IMR-90 (cell line): Measurements from ENCODE around the gene DAB2. TPM values are rescaled to one million over a fixed set of nuclear protein-coding genes. Genes with fewer than 3 reads are reported as not detected.
A peak's percentile ranks its signal among the peaks of the same experiment; 100 is the strongest.

ENCODE experiments used
- ATAC-seq: fragments of 200-7000 bp; cut with Tn5 transposase; 2 replicates; pipeline ENCODE4 v1.9.1; 2020; ENCODE audit warnings: low read depth, mild to moderate bottlenecking, moderate library complexity
- BruUV-seq: library from RNA; stranded (reverse); fragments of 400-500 nt; replicated peaks from 2 replicates; lab custom pipeline; 2021; lab: Mats Ljungman, UMichigan
- CTCF ChIA-PET: fragments of 300-600 bp; formaldehyde crosslinking; extraction: SDS; loops from one replicate; lab custom pipeline; 2021; ENCODE audit warnings: antibody characterized with exemption; lab: Yijun Ruan, JAX
- POLR2A ChIA-PET: fragments of 300-600 bp; sonication (Branson Sonifier 250); formaldehyde crosslinking; loops from one replicate; lab custom pipeline; 2022; ENCODE audit warnings: antibody characterized with exemption; ENCODE audit not compliant: unreplicated experiment; lab: Charles Lee
- DNase-seq: peaks from one replicate; pipeline ENCODE4 v3.0.0; 2013
- H2AFZ ChIP-seq: replicated peaks from 2 replicates; pipeline ENCODE3; 2013; ENCODE audit warnings: low read length, mild to moderate bottlenecking; ENCODE audit not compliant: poor library complexity
- H2AK5ac ChIP-seq: 2 replicates; pipeline ENCODE4 v1.6.1; 2013; ENCODE audit warnings: low read depth, low read length, inconsistent platforms
- H2AK9ac ChIP-seq: replicated peaks from 2 replicates; pipeline ENCODE3; 2013; ENCODE audit warnings: mild to moderate bottlenecking, low read depth, low read length, moderate library complexity; ENCODE audit not compliant: poor library complexity
- H2BK120ac ChIP-seq: 2 replicates; pipeline ENCODE4 v1.6.1; 2013; ENCODE audit warnings: low read depth, low read length, inconsistent platforms
- H2BK15ac ChIP-seq: 3 replicates; pipeline ENCODE4 v1.6.1; 2013; ENCODE audit warnings: low read depth, low read length, inconsistent platforms
- H2BK20ac ChIP-seq: 2 replicates; pipeline ENCODE4 v1.6.1; 2013; ENCODE audit warnings: low read depth, mild to moderate bottlenecking, inconsistent platforms, low read length, moderate library complexity
- H2BK5ac ChIP-seq: 2 replicates; pipeline ENCODE4 v1.6.1; 2013; ENCODE audit warnings: mild to moderate bottlenecking, low read depth, low read length, inconsistent platforms; ENCODE audit not compliant: poor library complexity, severe bottlenecking
- H3K14ac ChIP-seq: replicated peaks from 2 replicates; pipeline ENCODE4 v1.6.1; 2013; ENCODE audit warnings: low read depth, low read length, inconsistent platforms
- H3K18ac ChIP-seq: 2 replicates; pipeline ENCODE4 v1.6.1; 2013; ENCODE audit warnings: low read depth, low read length, control low read depth
- H3K23ac ChIP-seq: 2 replicates; pipeline ENCODE4 v1.6.1; 2013; ENCODE audit warnings: low read depth, low read length, inconsistent platforms
- H3K27ac ChIP-seq: 2 replicates; pipeline ENCODE4 v1.5.1; 2013; ENCODE audit warnings: mild to moderate bottlenecking, control low read depth, low read length; ENCODE audit not compliant: insufficient read depth
- H3K27me3 ChIP-seq: 2 replicates; pipeline ENCODE4 v1.6.1; 2013; ENCODE audit warnings: low read length; ENCODE audit not compliant: control insufficient read depth, insufficient read depth
- H3K36me3 ChIP-seq: 2 replicates; pipeline ENCODE4 v1.6.1; 2013; ENCODE audit warnings: low read length, mixed read lengths; ENCODE audit not compliant: control insufficient read depth, insufficient read depth
- H3K4ac ChIP-seq: 2 replicates; pipeline ENCODE4 v1.6.1; 2013; ENCODE audit warnings: low read depth, low read length, inconsistent platforms
- H3K4me1 ChIP-seq: 2 replicates; pipeline ENCODE4 v1.6.1; 2013; ENCODE audit warnings: low read length, mixed read lengths; ENCODE audit not compliant: control insufficient read depth, insufficient read depth
- H3K4me2 ChIP-seq: 2 replicates; pipeline ENCODE4 v1.6.1; 2013; ENCODE audit warnings: low read depth, mild to moderate bottlenecking, control low read depth, low read length, moderate library complexity
- H3K4me3 ChIP-seq: 2 replicates; pipeline ENCODE4 v1.5.1; 2013; ENCODE audit warnings: low read depth, mild to moderate bottlenecking, control low read depth, low read length, moderate library complexity; ENCODE audit not compliant: insufficient read depth
- H3K56ac ChIP-seq: 2 replicates; pipeline ENCODE4 v1.6.1; 2013; ENCODE audit warnings: low read length, inconsistent platforms; ENCODE audit not compliant: insufficient read depth; ENCODE audit errors: extremely low read depth
- H3K79me1 ChIP-seq, 2 experiments: 2 replicates each; pipeline ENCODE4 v1.6.1; 2013; ENCODE audit warnings: low read length in 2 of 2, inconsistent platforms in 1 of 2, low read depth in 1 of 2
- H3K9ac ChIP-seq: 2 replicates; pipeline ENCODE4 v1.6.1; 2013; ENCODE audit warnings: low read depth, low read length, control low read depth
- H3K9me1 ChIP-seq: 2 replicates; pipeline ENCODE4 v1.6.1; 2013; ENCODE audit warnings: low read length, inconsistent platforms; ENCODE audit not compliant: insufficient read depth
- H3K9me3 ChIP-seq: 2 replicates; pipeline ENCODE4 v1.6.1; 2013; ENCODE audit warnings: low read length; ENCODE audit not compliant: control insufficient read depth, insufficient read depth
- H4K20me1 ChIP-seq: 2 replicates; pipeline ENCODE4 v1.6.1; 2013; ENCODE audit warnings: low read length, inconsistent platforms; ENCODE audit not compliant: insufficient read depth
- H4K5ac ChIP-seq: 2 replicates; pipeline ENCODE4 v1.6.1; 2013; ENCODE audit warnings: mild to moderate bottlenecking, low read depth, low read length, control low read depth
- H4K8ac ChIP-seq, 2 experiments: 2 replicates each; pipeline ENCODE4 v1.6.1; 2013; ENCODE audit warnings: low read depth in 2 of 2, low read length in 2 of 2, control low read depth in 1 of 2, inconsistent platforms in 1 of 2
- H4K91ac ChIP-seq: 2 replicates; pipeline ENCODE4 v1.6.1; 2013; ENCODE audit warnings: low read depth, low read length, inconsistent platforms; ENCODE audit not compliant: insufficient read depth
- BHLHE40 ChIP-seq: fragments of 150-350 bp; IDR thresholded peaks from 2 replicates; pipeline ENCODE4 v1.6.1; 2016; ENCODE audit warnings: mild to moderate bottlenecking, low read depth, low read length
- CHD1 ChIP-seq: IDR thresholded peaks from 2 replicates; pipeline ENCODE4 v1.6.1; 2012; ENCODE audit warnings: low read depth, low read length, improper control_type of control experiment
- MAFK ChIP-seq: IDR thresholded peaks from 2 replicates; pipeline ENCODE4 v1.6.1; 2012; ENCODE audit warnings: low read depth, low read length, improper control_type of control experiment
- WGBS, 2 experiments: methylation state at CpG; one replicate each; pipeline versions ENCODE4 v1.1.5 to v1.1.7; 2013; ENCODE audit warnings: missing lambda C conversion rate in 2 of 2; ENCODE audit not compliant: insufficient read length in 1 of 2; ENCODE audit errors: extremely low coverage in 2 of 2; 5-methylcytosine and 5-hydroxymethylcytosine counted together
- dilution Hi-C: fragments of 300-500 bp; cut with HindIII; formaldehyde crosslinking; loops from one replicate; pipeline ENCODE4 v1.14.3; 2018; ENCODE audit warnings: low sequenced_read_pairs; ENCODE audit not compliant: unreplicated experiment
- in situ Hi-C: fragments of 300-500 bp; cut with MboI; formaldehyde crosslinking; loops from 3 replicates; pipeline ENCODE4 v1.14.3; 2019; ENCODE audit warnings: low sequenced_read_pairs, inconsistent platforms, mixed read lengths
- intact Hi-C: fragments of 100-400 bp; cut with micrococcal nuclease; formaldehyde crosslinking; loops from 2 replicates; pipeline ENCODE4 v1.10.0; 2022
- polyA plus RNA-seq, 3 experiments: library from polyadenylated mRNA; depleted of rRNA; stranded (reverse); fragments of >200 nt; gene quantifications; 2 replicates each; pipeline ENCODE4 v1.2.3, GENCODE V29; 2012; ENCODE audit warnings: low replicate concordance in 1 of 3
- total RNA-seq: library from RNA; depleted of rRNA; stranded (reverse); fragments of >200 nt; gene quantifications from 2 replicates; pipeline ENCODE4 v1.2.3, GENCODE V29; 2012
- TF ChIP-seq, protein P1 (sequence below): fragments of 150-350 bp; IDR thresholded peaks from 2 replicates; pipeline ENCODE4 v1.6.1; 2017; ENCODE audit warnings: mild to moderate bottlenecking, antibody characterized with exemption, low read length, low read depth

The DAB2 gene
- total and polyA plus RNA-seq, 2 of the 4 experiments (the other 2 are of a cell fraction) = 50.0 to 101 TPM

DNA sequence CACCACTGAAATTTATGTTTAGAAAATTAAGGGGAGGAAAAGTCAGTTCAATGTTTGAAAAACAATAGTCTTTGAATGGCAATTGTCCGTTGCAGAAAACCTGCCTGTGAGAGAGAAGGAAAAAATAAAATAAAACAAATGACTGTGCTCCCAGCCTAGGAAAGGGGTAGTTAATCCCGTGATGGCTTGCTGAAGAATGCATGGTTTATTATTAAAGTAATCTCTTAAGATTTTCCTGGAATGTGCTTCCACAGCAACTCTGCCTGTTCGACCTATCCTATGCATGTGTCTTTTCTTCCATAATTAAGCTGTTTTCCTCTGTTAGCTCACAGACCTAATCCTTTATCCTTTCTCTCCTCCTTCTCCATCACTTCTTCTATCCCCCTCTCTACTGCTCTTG is 2.4 kb upstream of the DAB2 start:
- H3K27ac ChIP-seq = peak overlapping the region; percentile 66
- no peak overlapping the region for H2AFZ ChIP-seq
- peak overlapping the region; percentile 61; the same call in 1 of the 2 replicates for H4K5ac ChIP-seq
- peaks cover 3 to 18% of the 10 kb centered on the region in 2 experiments; a peak in 3 of 4 replicates for H3K79me1 ChIP-seq
- peaks cover 2% of the 10 kb centered on the region; the same call in 1 of the 2 replicates for H3K36me3 ChIP-seq
- H3K4me2 ChIP-seq = peak overlapping the region; percentile 73; the same call in 1 of the 2 replicates
- TF ChIP-seq, protein P1, sequence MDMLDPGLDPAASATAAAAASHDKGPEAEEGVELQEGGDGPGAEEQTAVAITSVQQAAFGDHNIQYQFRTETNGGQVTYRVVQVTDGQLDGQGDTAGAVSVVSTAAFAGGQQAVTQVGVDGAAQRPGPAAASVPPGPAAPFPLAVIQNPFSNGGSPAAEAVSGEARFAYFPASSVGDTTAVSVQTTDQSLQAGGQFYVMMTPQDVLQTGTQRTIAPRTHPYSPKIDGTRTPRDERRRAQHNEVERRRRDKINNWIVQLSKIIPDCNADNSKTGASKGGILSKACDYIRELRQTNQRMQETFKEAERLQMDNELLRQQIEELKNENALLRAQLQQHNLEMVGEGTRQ = no peak
- peak; percentile 90 for TF ChIP-seq BHLHE40
- TF ChIP-seq CHD1 = no peak
- peak; percentile 77 for TF ChIP-seq MAFK
- DNase-seq (peak; percentile 66), ATAC-seq (peak; percentile 50)
- intact Hi-C loops (no loop called here), in situ Hi-C loops (no loop called here), dilution Hi-C loops (no loop called here)
- H3K18ac ChIP-seq = peak overlapping the region; percentile 91; the same call in 1 of the 2 replicates
- H2BK15ac ChIP-seq = peak overlapping the region; percentile 89; the same call in 2 of the 3 replicates
- no peak overlapping the region for H2AK9ac ChIP-seq
- peak overlapping the region; percentile 91 for H3K4ac ChIP-seq
- H4K91ac ChIP-seq = peak overlapping the region; percentile 95
- no peaks in the 10 kb centered on the region for H3K9me3 ChIP-seq
- H3K27me3 ChIP-seq = no peaks in the 10 kb centered on the region
- peak overlapping the region; percentile 41 to 87; a peak in 3 of 4 replicates for H4K8ac ChIP-seq
- 0% methylated on average over 1 of the region's 3 CpGs; no CpG with 5 or more reads in 1 of the 2 experiments for WGBS, 2 experiments
- H3K9ac ChIP-seq = peak overlapping the region; percentile 61; the same call in 1 of the 2 replicates
- H3K9me1 ChIP-seq = peaks cover 3% of the 10 kb centered on the region
- H3K23ac ChIP-seq = peak overlapping the region; percentile 95
- POLR2A ChIA-PET = no interaction called here
- CTCF ChIA-PET = no interaction called here
- peaks cover 8% of the 10 kb centered on the region for H3K4me1 ChIP-seq
- peak overlapping the region; percentile 57; the same call in 1 of the 2 replicates for H2AK5ac ChIP-seq
- H2BK20ac ChIP-seq = peak overlapping the region; percentile 98
- H2BK5ac ChIP-seq = peak overlapping the region; percentile 95
- H3K4me3 ChIP-seq = no peak overlapping the region
- peak overlapping the region; percentile 70 for H3K56ac ChIP-seq
- BruUV-seq = no TSS peak
- peaks cover 15% of the 10 kb centered on the region; the same call in 1 of the 2 replicates for H4K20me1 ChIP-seq
- peak overlapping the region; percentile 99 for H2BK120ac ChIP-seq
- peak overlapping the region; percentile 79 for H3K14ac ChIP-seq
